ENCODE data around the gene NAT8.
"Not testable (repeated sequence)": the region's sequence is repeated elsewhere in the genome, so short reads cannot be mapped to it uniquely, and the experiment has no call there.

NAT8 gene

GRCh38 chr2:73642338-73643018 is at the start of gene NAT8:
TSS of gene NAT8 (minus strand) at chr2:73642422. CDS start at chr2:73641628, 794 bp downstream.
- DNase-seq (ENCODE audit: low read depth in 3 of 3): no peak

- DNase-seq (ENCODE audit: low read depth in 3 of 3): peak in 1 of 3 experiments; percentile 12
These were observed 48.3 kb upstream of the NAT8 start for GRCh38 chr2:73690372-73691088.

GRCh38 chr2:73688494-73688893 is 46.3 kb upstream of the NAT8 start:
- not testable (repeated sequence) for DNase-seq (ENCODE audit: low read depth in 3 of 3)

DNA sequence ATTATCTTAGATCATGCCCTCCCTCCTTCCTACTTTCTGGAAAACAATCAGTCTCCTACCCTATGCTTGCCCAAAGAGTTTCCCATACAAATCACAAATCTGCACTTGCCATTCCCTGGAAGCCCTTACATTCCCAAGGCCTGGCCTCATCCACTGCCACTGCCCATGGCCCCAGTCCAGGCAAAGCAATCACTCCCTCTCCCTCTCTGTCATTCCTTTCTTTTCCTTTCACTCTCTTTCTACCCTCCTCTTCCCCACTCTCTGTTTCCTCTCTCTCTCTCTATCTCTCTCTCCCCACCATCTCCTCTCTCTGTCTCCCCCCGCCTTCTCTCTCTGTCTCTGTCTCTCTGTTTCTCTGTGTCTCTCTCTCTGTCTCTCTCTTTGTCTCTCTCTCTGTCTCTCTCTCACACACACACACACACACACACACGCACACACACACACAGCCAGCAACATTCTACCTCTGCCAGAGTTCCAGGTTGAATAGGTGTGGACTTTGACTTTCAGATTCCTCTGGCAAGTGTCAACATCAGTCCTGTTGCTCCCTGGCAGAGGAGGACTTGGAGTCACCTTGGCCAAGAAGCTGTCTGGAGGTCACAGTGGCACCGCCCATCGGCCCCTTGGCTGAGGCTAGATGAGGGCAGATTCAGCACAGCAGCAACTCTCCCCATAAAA is 43.7 kb upstream of the NAT8 start:
- no peak for DNase-seq (ENCODE audit: low read depth in 3 of 3)

DNA sequence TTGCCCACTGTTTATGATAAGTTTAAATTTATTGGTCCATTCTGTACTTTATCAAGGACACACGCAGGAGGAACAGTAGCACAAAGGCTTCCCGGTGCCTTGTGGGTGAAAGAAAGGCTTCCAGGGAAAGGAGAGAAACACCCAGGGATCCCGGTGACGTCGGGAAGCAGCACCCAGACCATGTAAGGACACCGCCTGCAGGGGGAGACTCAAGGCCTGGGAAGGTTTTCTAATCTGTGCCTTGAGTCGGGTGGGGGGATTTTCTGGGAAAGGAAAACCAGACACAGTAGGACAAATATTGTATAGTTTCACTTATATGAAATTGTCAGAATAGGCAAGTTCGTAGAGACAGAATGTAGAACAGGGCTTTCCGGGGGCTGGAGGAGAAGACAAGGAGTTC is 42.7 kb upstream of the NAT8 start:
- not testable (repeated sequence) for DNase-seq (ENCODE audit: low read depth in 3 of 3)

- DNase-seq (ENCODE audit: low read depth in 3 of 3): not testable (repeated sequence)
These were observed 42.1 kb upstream of the NAT8 start for GRCh38 chr2:73684325-73684724.

DNA sequence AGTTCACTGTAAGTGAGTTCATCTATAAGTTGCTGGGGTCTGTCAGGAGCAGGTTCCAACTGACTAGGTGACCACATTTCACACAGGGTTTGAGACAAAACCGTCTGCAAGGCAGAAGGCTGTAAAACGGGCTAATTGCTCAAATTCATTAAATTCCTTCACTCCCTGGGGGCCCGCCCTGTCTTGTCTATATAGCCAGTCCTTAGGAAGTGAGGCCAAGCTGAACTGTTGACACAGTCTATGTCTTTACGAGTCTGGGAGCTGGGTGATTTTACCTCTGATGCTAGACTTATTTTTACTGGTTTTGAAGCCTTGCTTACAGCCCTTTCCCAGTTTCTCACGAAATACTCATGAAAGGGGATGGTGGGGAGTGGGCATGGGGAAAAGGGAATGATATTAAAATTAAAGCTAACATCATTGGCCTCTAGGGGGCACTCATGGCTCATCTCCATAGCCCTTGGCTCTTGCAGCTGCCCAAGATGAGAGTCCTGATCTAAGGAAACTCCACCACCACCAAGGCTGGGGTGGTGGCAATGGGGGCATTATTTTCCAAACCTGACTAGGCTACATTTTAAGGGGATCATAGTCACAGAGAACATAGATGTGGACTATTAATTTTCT is 37.8 kb upstream of the NAT8 start:
- not testable (repeated sequence) for DNase-seq (ENCODE audit: low read depth in 3 of 3)

- DNase-seq (ENCODE audit: low read depth in 3 of 3): not testable (repeated sequence)
These were observed 37.0 kb upstream of the NAT8 start for GRCh38 chr2:73679237-73679636.

DNA sequence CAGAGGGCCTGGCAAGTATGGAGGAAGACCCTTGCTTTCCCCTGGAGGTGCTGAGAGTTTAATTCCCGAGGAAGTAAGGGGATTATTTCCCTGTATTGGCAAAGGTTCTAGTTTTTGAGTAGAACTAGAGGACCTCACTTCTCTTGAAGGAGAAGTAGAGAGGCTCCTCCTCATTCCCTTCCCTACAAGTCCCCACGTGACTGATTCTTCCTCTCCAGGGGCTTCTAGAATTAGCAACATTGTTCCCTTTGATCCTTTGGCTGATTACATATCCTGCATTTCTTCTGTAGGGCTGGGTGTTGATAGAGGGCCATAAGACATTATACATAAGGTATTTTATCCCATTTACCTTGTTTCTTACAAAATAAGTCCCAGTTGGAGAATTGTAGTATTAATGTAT is 35.8 kb upstream of the NAT8 start:
- not testable (repeated sequence) for DNase-seq (ENCODE audit: low read depth in 3 of 3)

DNA sequence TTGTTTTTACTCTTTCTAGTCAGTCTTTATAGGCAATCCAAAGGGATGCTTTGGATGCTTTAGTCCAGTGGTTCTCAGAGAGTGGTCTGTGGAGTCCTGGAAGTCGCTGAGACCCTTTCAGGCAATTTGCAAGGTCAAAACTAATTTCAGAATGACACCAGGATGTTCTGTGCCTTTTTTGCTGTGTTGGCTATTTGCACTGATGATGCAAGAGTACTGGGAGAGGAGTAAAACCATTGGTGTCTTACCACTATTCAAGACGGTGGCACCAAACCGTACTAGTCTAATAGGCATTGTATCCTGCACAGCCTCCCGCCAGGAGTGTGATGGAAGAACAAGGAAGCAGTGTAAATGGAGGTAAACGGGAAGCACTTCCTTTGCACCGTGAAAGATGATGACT is 34.0 kb upstream of the NAT8 start:
- not testable (repeated sequence) for DNase-seq (ENCODE audit: low read depth in 3 of 3)

DNA sequence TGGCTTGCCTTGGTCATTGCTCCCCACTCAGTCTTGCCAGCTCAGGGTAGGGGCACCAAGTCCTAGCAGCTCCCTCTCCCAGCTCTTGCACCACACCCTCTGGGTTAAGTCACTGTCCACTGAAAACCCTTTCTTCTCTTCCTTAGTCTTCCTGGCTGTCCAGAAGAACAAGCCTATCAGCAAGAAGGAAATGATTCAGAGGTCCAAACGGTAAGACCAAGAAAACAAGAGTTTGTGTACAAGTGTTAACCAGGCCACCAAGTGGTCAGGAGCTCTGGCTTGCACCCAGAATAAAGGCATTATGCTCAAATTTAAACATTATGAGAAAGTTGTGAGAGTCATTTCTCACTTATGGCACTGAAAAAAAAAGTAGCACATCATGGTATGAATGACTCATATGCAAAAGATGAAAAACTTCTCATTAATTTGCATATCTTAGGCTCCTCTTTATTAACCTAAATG is 32.5 kb upstream of the NAT8 start:
- not testable (repeated sequence) for DNase-seq (ENCODE audit: low read depth in 3 of 3)

- DNase-seq (ENCODE audit: low read depth in 3 of 3): not testable (repeated sequence)
These were observed 27.8 kb upstream of the NAT8 start for GRCh38 chr2:73669976-73670375.

- DNase-seq (ENCODE audit: low read depth in 3 of 3): not testable (repeated sequence)
These were observed 25.0 kb upstream of the NAT8 start for GRCh38 chr2:73667239-73667638.

GRCh38 chr2:73654175-73654574 is 12.0 kb upstream of the NAT8 start:
- no peak for DNase-seq (ENCODE audit: low read depth in 3 of 3)

DNA sequence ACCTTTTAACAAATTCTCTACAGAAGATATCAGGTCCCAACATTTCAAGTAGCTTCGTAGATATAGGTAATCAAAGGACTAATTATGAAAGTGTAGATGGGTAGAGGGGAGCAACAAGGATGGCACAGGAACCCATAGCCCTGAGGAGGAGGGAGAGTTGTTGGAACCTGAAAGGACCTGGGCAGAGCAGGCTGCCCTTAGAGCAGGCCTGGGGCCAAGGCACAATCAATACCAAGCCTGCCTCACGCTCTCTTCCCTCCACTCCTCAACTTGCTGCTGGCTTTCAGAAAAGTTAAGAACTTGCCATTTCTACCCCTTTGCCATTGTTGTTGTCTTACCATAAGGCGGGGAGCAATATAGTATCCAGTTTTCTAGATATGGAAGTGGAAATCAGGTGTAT is 10.1 kb upstream of the NAT8 start:
- DNase-seq (ENCODE audit: low read depth in 3 of 3): no peak

- no peak for DNase-seq (ENCODE audit: low read depth in 3 of 3)
These were observed 9.5 kb upstream of the NAT8 start for GRCh38 chr2:73651591-73652230.

DNA sequence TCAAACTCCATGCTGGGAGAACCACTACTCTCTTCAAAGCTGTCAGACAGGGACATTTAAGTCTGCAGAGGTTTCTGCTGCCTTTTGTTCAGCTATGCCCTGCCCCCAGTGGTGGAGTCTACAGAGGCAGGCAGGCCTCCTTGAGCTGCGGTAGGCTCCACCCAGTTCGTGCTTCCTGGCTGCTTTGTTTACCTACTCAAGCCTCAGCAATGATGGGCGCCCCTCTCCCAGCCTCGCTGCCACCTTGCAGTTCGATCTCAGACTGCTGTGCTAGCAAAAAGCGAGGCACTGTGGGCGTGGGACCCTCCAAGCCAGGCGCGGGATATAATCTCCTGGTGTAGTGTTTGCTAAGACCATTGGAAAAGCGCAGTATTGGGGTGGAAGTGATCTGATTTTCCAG is 5.5 kb upstream of the NAT8 start:
- not testable (repeated sequence) for DNase-seq (ENCODE audit: low read depth in 3 of 3)

DNA sequence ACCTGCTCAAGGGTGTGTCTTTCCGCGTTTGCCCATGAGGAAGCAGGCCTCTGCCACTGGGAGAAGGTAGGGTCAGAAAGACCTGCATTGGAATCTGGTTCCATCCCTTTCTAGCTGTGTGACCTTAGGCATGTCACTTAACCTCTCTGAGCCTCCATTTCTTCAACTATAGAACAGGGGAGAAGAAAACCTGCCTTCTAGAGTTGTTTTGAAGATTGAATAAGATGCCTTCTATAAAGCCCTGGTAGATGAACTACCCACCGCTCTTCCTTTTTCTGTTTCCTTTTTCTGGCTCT is 507 bp downstream of the NAT8 start:
- DNase-seq (ENCODE audit: low read depth in 3 of 3): no peak

GRCh38 chr2:73640946-73641766 is 1.1 kb downstream of the NAT8 start:
- no peak for DNase-seq (ENCODE audit: low read depth in 3 of 3)

GRCh38 chr2:73640511-73640911 is 1.7 kb downstream of the NAT8 start:
- no peak for DNase-seq (ENCODE audit: low read depth in 3 of 3)

- no peak for DNase-seq (ENCODE audit: low read depth in 3 of 3)
These were observed 3.8 kb downstream of the NAT8 start for GRCh38 chr2:73638429-73638828.

Measured in stimulated activated CD4-positive, alpha-beta T cell treated with anti-CD3 and anti-CD28 coated beads, TNF-alpha, amount 100 ng/mL, for 24 hours (primary cell).